Measurements from ENCODE around the gene ZNF678.

GRCh38 chr1:227712648-227713047 lies 149.3 kb downstream of the ZNF678 start:
- TF ChIP-seq KDM4A (IDR thresholded peaks at IDR 0.05; ENCODE audit: low read depth, low read length, severe bottlenecking) (no peak), CBX5 (IDR thresholded peaks at IDR 0.05; ENCODE audit: low read depth, low read length) (no peak), EZH2 (IDR thresholded peaks at IDR 0.05; ENCODE audit: low read depth, low read length, severe bottlenecking) (no peak), CTCF (IDR thresholded peaks at IDR 0.05; ENCODE audit: control extremely low read depth in 1 of 3, insufficient read depth in 1 of 3, low read depth in 1 of 3, low read length in 3 of 3) (no peak), YY1 (IDR thresholded peaks at IDR 0.05; ENCODE audit: low read depth, low read length) (no peak), POLR2A (IDR thresholded peaks at IDR 0.05; ENCODE audit: control extremely low read depth in 1 of 2, low read depth in 2 of 2, low read length in 2 of 2) (no peak), SIX5 (IDR thresholded peaks at IDR 0.05; ENCODE audit: low read depth, low read length) (no peak), TEAD4 (IDR thresholded peaks at IDR 0.05; ENCODE audit: low read depth, low read length) (no peak), SP2 (IDR thresholded peaks at IDR 0.05; ENCODE audit: low read length) (no peak), TBP (IDR thresholded peaks at IDR 0.05; ENCODE audit: low read depth, low read length) (no peak)
- TF ChIP-seq, protein P1, sequence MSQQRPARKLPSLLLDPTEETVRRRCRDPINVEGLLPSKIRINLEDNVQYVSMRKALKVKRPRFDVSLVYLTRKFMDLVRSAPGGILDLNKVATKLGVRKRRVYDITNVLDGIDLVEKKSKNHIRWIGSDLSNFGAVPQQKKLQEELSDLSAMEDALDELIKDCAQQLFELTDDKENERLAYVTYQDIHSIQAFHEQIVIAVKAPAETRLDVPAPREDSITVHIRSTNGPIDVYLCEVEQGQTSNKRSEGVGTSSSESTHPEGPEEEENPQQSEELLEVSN (IDR thresholded peaks at IDR 0.05), result no peak
- TF ChIP-seq, protein P2, sequence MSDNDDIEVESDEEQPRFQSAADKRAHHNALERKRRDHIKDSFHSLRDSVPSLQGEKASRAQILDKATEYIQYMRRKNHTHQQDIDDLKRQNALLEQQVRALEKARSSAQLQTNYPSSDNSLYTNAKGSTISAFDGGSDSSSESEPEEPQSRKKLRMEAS (IDR thresholded peaks at IDR 0.05), result no peak

Data from H1 (cell line).